HepG2 (cell line): Measurements from ENCODE around the gene ZBTB7B. TPM values are rescaled to one million over a fixed set of nuclear protein-coding genes. Genes with fewer than 3 reads are reported as not detected.

Experiments used
- FOXA1 ChIP-seq, 2 experiments: fragments of 450-650 bp in 1 of 2; sonication (generic) in 1 of 2; formaldehyde crosslinking in 1 of 2; IDR thresholded peaks; 2 replicates each; pipeline versions ENCODE4 v1.4.0 to v1.6.1; 2016 to 2020; ENCODE audit warnings: missing genetic modification reagents in 1 of 2
- GATAD2A ChIP-seq: IDR thresholded peaks from 2 replicates; pipeline ENCODE4 v1.6.1; 2016
- GLI4 ChIP-seq: sonication (generic); formaldehyde crosslinking; IDR thresholded peaks from 2 replicates; pipeline ENCODE4 v1.5.1; 2020; ENCODE audit warnings: missing genetic modification reagents, mild to moderate bottlenecking, moderate library complexity, borderline replicate concordance
- MBD4 ChIP-seq: IDR thresholded peaks from 2 replicates; pipeline ENCODE4 v1.6.1; 2012; ENCODE audit warnings: low read length, inconsistent platforms, borderline replicate concordance
- MYC ChIP-seq: sonication (generic); formaldehyde crosslinking; IDR thresholded peaks from 2 replicates; pipeline ENCODE4 v1.9.0; 2021; ENCODE audit warnings: missing genetic modification reagents, borderline replicate concordance
- NR0B2 ChIP-seq: sonication (generic); formaldehyde crosslinking; IDR thresholded peaks from 2 replicates; pipeline ENCODE4 v1.4.0; 2020; ENCODE audit warnings: mild to moderate bottlenecking, missing genetic modification reagents
- RBM39 ChIP-seq: fragments of 200-400 bp; formaldehyde crosslinking; IDR thresholded peaks from one replicate; pipeline ENCODE4 v1.6.1; 2018; ENCODE audit warnings: antibody characterized with exemption, mild to moderate bottlenecking, low read depth, low read length; ENCODE audit not compliant: poor library complexity, severe bottlenecking
- SALL1 ChIP-seq: sonication (generic); formaldehyde crosslinking; IDR thresholded peaks from 2 replicates; pipeline ENCODE4 v1.8.0; 2022; ENCODE audit warnings: mild to moderate bottlenecking, missing genetic modification reagents
- TFDP1 ChIP-seq: IDR thresholded peaks from 2 replicates; pipeline ENCODE4 v1.6.1; 2016; ENCODE audit warnings: missing compliant biosample characterization, missing genetic modification reagents, borderline replicate concordance
- ZC3H13 ChIP-seq: sonication (generic); formaldehyde crosslinking; IDR thresholded peaks from 2 replicates; pipeline ENCODE4 v1.8.1; 2023; ENCODE audit warnings: mild to moderate bottlenecking, missing genetic modification reagents, moderate library complexity
- ZFP36L1 ChIP-seq: sonication (generic); formaldehyde crosslinking; IDR thresholded peaks from 2 replicates; pipeline ENCODE4 v1.8.0; 2022; ENCODE audit warnings: mild to moderate bottlenecking, missing genetic modification reagents, moderate library complexity
- ZFP82 ChIP-seq: sonication (generic); formaldehyde crosslinking; IDR thresholded peaks from 2 replicates; pipeline ENCODE4 v1.5.1; 2020; ENCODE audit warnings: mild to moderate bottlenecking, missing genetic modification reagents, borderline replicate concordance
- ZMYM3 ChIP-seq: sonication (generic); formaldehyde crosslinking; IDR thresholded peaks from 2 replicates; pipeline ENCODE4 v1.5.1; 2020; ENCODE audit warnings: mild to moderate bottlenecking, missing genetic modification reagents
- ZNF468 ChIP-seq: sonication (generic); formaldehyde crosslinking; IDR thresholded peaks from 2 replicates; pipeline ENCODE4 v1.8.0; 2022; ENCODE audit warnings: mild to moderate bottlenecking, moderate library complexity, missing genetic modification reagents
- ZNF512B ChIP-seq: sonication (generic); formaldehyde crosslinking; IDR thresholded peaks from 2 replicates; pipeline ENCODE4 v1.5.1; 2020; ENCODE audit warnings: missing genetic modification reagents, mild to moderate bottlenecking, borderline replicate concordance
- ZNF549 ChIP-seq: sonication (generic); formaldehyde crosslinking; IDR thresholded peaks from 2 replicates; pipeline ENCODE4 v1.5.0; 2020; ENCODE audit warnings: missing genetic modification reagents
- ZNF614 ChIP-seq: IDR thresholded peaks from 2 replicates; pipeline ENCODE4 v1.6.1; 2018; ENCODE audit warnings: missing biosample characterization, missing genetic modification reagents, inconsistent platforms, borderline replicate concordance
- ZNF850 ChIP-seq: sonication (generic); formaldehyde crosslinking; conservative IDR thresholded peaks from 2 replicates; pipeline ENCODE4 v1.9.0; 2021; ENCODE audit warnings: mild to moderate bottlenecking, missing genetic modification reagents
- polyA plus RNA-seq, 8 experiments: library from polyadenylated mRNA; depleted of rRNA in 3 of 8; stranded (reverse) in 7 of 8; unstranded in 1 of 8; fragments of >200 nt; fragmentation: Illumina TruSeq in 4 of 8; extraction: Trizol in 4 of 8; gene quantifications; 2 replicates each; pipeline versions ENCODE4 v1.2.1 to v1.2.3, GENCODE V29; 2011 to 2016; ENCODE audit warnings: low read depth in 4 of 8, missing spikeins in 1 of 8, mixed read lengths in 1 of 8; ENCODE audit not compliant: insufficient read depth in 1 of 8
- total RNA-seq, 5 experiments: library from RNA; depleted of rRNA; stranded (reverse); fragments of >200 nt; fragmentation: Illumina TruSeq; extraction: Trizol; gene quantifications; 2 replicates each; pipeline ENCODE4 v1.2.3, GENCODE V29; 2016; ENCODE audit warnings: low read depth in 1 of 5

Gene ZBTB7B
- total and polyA plus RNA-seq, 2 of the 13 experiments (the other 11 are each of a cell fraction or from before 2014, with no cell fraction given): 15.5 to 17.5 TPM

GRCh38 chr1:154961207-154962155 lies 41.1 kb upstream of the ZBTB7B start, which contains the start of gene PYGO2 (continued):
- TF ChIP-seq NR0B2 (CRISPR knock-in tag) (no peak), MYC (CRISPR knock-in tag) (peak; percentile 69), ZNF512B (CRISPR knock-in tag) (no peak), RBM39 (peak; percentile 41), MBD4 (no peak), ZNF549 (0 out of 2 replicates have a peak, but pooled peaks have one; percentile 33), ZNF614 (peak; percentile 59; the same call in 1 of the 2 replicates), TFDP1 (CRISPR knock-in tag) (peak; percentile 64; the same call in 1 of the 2 replicates), GLI4 (CRISPR knock-in tag) (no peak; the same call in 1 of the 2 replicates), ZNF468 (CRISPR knock-in tag) (no peak), ZC3H13 (CRISPR knock-in tag) (peak; percentile 94), ZMYM3 (no peak), ZFP36L1 (CRISPR knock-in tag) (0 out of 2 replicates have a peak, but pooled peaks have one; percentile 39), ZNF850 (CRISPR knock-in tag) (no peak; the same call in 1 of the 2 replicates), GATAD2A (CRISPR knock-in tag) (peak; percentile 43; the same call in 1 of the 2 replicates), FOXA1 (IDR thresholded peaks at IDR 0.05) (no peak), FOXA1 (CRISPR knock-in tag; IDR thresholded peaks at IDR 0.05) (no peak), ZFP82 (CRISPR knock-in tag) (peak; percentile 56; the same call in 1 of the 2 replicates), SALL1 (CRISPR knock-in tag) (peak; percentile 74)
